ENCODE data around the gene COX4I2.
"Not testable (repeated sequence)": the region's sequence is repeated elsewhere in the genome, so short reads cannot be mapped to it uniquely, and the experiment has no call there.

Gene COX4I2

DNA sequence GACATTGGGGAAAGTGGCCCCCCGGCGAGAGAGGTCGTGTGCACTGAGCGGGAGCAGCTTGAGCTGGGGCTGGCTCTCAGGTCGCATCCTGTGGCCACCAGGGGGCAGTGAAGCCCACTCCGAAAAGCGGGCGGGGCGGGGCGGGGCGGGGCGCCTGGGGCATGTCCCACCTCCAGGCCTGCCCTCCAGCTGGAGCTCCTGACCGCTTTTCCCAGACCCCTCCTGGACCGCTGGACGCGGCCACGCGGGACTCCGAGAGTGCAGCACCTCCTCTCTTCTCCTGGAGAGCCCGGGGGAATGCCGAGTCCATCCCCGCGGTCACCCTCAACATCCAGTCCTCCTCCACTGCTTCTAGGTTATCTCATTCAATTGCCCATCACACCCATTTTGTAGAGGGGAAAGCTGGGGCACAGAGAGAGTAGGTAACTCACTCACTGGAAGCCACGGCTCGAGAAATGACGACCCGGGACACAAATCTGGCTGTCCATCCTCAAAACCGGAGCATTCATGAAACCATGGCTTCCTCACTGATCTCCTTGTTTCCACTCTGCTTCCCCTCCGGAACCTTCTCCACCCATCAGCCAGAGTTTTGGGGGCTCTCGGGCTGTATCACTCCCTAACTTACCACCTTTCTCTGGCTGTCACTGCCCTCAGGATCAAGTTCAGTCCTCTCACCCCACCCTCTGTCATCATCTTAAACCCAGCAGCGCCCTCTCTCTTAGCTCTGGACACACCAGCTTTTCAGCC, 24.1 kb downstream of the COX4I2 start:
- DNase-seq = no peak

DNA sequence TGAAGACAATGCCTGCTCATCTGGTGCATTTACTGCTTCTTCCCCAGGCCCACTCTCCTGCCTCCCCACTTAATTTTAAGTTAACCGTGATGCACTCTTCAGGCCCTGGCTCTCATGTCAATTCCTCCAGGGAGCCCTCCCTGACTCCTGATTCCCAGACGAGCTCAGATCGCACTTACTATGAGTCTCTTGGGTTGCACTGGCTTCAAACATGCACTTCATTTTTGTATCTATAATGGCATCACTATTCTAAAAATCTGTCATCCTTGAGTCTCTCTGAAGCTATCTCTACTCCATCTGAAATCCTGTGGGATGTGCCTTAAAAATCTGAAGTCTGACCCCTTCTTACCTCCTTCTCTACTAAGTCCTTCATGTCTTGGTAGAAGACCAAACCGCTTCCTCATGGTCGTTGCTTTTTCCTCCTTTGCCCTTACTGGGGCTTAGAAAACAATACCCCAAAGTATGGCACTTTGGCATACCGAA, 24.7 kb downstream of the COX4I2 start:
- DNase-seq = no peak

DNA sequence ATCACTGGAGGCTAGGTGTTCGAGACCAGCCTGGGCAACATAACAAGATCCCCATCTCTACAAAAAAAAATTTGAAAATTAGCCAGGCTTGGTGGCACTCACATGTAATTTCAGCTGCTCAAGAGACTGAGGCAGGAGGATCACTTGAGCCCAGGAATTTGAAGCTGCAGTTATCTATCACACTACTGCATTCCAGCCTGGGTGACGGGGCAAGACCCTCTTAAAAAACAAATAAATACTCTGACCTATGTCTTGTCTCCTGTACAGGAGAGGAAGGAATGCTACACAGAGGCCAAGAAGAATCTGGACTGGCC, 25.8 kb downstream of the COX4I2 start:
- no peak for DNase-seq

DNA sequence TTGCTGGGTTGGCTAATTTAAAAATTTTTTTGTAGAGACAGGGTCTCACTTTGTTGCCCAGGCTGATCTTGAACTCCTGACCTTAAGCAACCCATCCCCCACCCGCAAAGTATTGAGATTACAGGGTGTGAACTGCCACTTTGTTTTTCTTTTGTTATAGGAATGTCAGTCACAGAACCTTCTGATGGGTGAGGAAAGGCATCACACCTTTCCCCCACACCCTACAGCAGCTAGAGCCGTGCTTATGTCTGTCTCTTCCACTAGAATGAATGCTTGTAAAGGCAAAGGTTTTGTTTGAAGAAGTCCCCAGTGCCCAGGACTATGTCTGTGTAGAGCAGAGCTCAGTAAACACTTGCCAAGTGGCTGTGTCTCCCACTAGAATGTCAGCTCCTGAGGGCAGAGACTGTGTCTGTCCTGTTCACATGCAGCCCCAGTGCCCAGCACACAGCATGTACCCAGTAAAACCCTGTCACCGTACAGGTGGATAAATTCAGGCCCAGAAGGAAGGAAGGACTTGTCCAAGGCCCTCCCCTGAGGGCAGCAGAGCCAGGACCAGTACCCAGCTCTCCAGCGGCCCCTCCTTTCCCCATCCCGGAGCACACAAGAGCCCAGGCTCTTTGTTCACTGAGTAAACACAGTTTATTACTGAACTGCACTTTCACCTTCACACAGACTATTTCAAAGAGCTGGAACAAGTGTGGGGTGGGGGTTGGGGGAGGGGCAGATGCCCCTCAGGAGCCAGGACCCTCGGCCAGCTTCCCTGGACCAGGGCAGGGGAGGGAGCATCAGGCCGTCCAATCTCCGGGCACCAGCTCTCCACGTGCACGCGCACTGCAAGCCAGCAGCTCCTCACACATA, 26.4 kb downstream of the COX4I2 start:
- no peak for DNase-seq

DNA sequence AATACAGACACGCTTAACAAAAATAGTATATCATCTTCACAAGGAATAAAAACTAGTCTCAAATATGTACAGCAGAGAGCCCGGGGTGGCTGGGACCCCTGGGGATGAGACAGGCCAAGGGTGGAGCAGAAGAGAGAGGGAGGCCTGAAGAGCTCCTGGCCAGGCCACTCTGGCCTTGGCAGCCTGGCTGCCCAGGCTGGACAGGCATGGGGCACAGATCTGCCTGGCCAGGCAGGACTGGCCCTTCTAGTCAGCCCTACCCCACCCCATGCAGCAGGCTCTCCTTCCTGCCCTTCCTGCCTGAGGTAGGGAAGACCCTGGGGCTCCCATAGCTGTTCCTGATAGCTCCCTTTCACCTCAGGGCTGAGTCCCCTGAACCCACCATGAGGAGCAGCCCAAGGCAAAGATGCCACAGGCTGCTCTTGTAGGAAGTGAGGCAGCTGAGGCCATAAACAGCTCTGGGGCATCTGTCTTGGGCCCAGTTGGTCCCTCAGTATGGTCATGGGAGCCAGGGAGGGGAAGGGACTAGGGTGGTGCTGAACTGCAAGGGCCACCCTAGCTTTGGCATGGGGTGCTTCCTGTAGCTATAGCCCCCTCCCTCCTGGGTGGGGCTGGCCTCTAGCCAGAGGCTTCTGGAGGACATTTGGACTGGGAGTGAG, 27.1 kb downstream of the COX4I2 start:
- no peak for DNase-seq

DNA sequence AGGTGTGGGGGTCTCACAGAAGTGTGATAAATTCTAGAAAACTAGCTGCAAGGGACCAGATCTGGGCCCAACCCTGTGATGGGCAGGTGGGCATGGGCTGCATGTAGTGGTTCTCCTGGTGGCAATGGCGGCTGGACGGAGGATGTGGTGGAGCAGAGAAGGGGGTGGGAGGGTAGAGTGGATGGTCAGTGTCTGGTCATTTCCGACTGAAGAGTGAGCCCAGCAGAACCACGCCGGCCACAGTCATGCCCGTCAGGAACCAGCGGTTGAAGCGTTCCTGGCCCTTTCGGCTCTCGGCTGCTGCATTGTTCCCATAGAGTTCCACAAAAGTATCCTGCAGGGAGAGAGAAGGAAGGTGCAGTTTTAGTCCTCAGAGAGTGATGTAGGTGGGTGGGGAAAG, 28.0 kb downstream of the COX4I2 start:
- no peak for DNase-seq

DNA sequence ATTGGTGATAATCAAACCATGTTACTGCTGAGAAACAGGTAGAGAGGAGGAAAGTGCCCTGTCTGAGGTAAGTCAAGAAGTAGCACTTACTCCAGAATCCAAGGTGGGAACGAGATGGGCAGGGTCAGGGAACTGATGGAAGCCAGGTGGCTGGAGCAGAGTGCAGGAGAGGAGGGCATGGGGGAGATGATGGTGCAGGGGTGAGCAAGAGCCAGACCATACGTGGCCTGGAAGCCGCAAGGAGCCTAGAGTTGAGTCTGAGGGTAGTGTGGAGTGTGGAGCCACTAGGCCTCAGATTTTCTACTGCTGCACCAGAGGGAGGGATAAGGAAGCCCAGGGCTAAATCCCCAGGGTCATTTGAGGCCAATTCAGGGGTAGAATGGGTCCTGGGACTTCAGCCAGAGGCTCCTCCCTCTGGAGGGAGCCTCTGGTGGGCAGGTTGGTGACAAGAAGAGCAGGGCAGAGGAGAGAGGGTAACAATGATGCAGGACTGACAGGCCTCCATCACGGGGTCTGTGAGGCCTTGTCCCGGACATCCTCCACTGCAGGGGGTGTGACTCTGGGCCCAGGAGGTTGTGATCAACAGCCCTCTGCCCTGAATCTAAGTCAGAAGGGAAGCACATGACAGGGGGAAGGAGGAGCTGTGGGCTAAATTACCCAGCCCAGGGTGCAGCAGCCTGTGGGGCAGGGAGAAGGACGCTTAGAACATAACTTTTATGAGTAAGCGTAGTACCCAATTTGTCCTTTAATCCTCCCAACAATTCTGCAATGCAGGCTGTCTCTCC, 28.7 kb downstream of the COX4I2 start:
- DNase-seq = no peak

DNA sequence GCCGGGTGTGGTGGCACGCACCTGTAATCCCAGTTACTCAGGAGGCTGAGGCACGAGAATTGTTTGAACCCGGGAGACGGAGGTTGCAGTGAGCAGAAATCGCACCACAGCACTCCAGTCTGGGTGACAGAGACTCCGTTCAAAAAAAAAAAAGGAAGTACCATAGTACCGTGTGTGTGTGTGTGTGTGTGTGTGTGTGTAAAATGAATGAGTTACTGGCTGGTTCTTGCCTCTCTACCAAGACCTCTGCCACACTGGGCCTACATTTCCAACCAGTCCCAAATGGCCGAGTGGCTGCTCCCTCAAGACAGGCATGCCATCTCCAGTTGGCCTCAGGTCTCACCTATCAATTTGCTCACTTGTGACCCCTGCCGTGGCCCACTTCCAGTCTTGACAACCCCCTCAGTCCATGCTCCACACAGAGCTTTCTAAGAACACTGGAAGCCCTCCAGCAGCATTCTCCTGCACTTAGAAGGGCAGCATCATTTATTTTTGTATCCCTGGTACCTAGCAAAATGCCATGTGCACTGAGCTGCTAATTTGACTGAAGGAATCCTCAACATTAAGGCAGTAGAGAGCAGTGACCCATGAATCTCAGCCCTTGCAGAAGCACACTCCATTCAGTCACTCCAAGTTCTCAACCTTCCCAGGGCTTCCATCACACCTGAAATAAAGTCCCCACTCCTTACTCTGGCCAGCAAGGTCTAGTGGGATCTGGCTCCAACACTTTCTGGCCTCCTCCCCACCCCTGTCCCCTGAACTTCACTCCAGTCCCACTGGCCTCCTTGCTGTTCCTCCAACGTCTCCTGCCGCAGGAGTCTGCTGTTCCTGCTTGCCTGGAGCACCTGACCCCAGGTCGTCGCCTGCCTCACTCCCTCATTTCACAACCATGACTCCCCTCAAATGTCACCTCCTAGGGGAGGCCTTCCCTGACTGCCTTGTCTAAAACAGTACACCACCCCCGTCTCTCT, 29.9 kb downstream of the COX4I2 start:
- no peak for DNase-seq

DNA sequence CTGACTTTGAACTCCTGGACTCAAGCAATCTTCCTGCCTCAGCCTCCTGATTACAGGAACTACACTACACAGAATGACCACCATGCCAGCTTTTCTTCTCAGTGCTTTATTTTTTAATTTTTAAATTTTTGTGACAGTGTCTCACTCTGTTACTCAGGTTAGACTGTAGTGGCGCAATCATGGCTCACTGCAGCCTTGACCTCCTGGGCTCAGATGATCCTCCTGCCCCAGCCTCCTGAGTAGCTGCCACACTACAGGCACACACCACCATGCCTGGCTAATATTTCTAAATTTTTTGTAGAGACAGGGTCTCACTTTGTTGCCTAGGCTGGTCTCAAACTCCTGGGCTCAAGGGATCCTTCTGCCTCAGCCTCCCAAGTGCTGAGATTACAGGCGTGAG, 31.2 kb downstream of the COX4I2 start:
- DNase-seq = not testable (repeated sequence)

DNA sequence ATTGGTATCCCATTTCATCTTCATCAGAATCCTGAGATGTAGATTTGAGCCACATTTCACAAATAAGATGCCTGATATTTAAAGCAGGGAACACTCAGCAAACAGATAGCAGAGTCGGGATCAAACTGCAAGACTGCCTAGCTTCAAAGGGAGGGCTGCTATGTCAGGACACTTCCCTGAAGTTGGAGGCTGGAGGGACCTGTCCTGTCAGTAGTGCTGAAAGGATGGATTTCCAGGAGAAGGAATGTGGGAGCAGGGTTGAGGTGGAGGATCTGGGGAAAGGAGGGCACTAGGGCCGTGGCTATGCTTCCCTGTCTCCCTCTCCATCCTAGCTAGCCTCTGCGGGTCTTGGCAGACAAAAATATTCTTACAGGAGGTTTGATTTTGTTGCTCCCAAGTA, 32.2 kb downstream of the COX4I2 start:
- DNase-seq = no peak

DNA sequence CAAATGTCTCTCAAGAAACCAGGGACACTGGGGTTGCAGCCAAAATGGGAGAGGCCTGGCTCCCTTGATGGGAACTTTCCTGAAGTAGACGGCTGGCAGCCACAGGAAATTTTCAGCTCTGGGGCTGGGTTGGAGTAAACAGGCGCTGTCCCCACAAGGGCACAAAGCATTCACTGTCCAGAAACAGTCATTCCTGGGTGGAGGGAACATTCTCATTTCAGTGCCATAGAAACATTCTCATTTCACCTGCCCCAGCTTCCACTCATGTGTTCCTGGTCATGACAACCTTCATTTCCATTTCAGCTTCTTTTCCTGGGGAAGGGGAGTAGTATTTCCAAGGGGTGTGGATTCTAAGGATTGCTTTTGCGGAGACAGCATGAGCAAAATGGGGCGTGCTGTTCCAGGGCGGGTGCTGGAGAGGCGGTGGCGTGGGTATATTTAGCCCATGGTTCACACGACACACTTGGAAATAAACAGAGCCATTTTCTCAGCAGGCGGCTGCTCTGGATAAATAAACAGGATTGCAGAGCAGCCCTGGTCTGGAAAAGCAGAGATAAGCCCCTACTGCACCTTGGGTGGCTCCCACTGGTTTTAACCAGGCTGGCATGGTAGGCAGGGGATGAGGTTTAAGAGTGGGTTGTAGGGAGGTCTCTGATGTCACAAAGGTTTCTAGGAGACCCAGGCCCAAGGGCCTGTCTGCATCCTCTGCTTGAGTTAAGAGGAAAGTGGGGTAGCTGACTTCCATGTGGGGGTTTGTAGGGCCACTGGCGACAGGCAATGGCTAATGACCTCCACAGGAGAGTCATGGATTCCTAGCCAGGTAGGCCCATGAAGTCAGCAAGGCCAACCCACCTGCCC, 32.9 kb downstream of the COX4I2 start:
- no peak for DNase-seq

DNA sequence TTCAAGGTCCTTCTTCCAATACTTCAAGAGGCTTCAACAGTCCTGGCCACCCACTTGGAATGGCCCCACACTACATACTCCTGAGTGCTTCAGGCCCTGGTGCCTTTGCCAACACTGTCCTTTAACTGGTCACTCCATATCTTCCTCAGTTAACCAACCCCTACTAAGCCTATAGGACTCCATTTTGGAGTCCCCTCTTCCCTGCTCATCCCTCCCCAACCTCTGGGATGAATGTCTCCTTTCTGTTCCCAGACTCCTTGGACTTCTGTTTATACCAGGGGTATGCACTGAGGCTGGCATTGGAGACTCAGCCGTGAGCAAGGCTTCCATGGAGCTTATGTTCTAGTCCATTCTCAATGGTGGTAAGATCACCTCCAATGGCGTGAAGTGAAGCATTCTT, 33.6 kb downstream of the COX4I2 start:
- DNase-seq = no peak

DNA sequence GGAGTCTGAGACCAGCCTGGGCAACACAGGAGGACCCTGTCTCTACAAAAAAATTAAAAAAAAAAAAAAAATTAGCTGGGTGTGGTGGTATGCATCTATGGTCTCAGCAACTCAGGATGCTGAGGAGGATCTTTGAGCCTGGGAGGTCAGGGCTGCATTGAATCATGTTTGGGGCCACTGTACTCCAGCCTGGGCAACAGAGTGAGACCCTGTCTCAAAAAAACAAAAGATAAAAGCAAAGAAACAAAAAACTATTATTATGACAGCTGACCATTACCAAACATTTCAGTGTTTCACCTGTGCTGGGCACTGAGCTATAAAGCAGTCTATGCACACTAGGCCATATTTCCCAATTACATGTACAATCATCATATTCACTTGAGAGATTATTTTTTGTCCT, 35.7 kb downstream of the COX4I2 start:
- no peak for DNase-seq

DNA sequence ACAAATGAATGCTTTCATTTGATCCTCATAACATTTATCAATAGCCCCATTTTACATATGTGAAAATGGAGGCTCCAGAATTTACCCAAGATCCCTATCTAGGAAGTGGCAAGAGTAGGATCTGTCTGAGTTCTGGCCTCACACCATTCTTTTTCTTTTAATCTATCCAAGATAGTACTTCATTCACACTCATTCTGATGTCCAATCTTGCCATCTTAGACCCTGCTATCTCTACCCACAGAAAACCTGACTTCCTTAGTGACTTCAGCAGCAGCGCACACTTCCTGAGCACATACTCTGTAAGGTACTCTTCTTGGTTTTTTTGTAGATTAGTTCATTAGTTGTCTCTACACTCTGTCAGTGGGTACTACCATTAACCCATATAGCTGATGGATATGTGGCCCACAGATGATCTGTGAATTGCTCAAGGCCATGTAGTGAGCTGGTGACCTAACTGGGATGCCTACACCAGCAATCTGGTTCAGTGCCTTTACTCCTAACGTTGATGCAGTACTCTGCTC, 36.3 kb downstream of the COX4I2 start:
- no peak for DNase-seq

DNA sequence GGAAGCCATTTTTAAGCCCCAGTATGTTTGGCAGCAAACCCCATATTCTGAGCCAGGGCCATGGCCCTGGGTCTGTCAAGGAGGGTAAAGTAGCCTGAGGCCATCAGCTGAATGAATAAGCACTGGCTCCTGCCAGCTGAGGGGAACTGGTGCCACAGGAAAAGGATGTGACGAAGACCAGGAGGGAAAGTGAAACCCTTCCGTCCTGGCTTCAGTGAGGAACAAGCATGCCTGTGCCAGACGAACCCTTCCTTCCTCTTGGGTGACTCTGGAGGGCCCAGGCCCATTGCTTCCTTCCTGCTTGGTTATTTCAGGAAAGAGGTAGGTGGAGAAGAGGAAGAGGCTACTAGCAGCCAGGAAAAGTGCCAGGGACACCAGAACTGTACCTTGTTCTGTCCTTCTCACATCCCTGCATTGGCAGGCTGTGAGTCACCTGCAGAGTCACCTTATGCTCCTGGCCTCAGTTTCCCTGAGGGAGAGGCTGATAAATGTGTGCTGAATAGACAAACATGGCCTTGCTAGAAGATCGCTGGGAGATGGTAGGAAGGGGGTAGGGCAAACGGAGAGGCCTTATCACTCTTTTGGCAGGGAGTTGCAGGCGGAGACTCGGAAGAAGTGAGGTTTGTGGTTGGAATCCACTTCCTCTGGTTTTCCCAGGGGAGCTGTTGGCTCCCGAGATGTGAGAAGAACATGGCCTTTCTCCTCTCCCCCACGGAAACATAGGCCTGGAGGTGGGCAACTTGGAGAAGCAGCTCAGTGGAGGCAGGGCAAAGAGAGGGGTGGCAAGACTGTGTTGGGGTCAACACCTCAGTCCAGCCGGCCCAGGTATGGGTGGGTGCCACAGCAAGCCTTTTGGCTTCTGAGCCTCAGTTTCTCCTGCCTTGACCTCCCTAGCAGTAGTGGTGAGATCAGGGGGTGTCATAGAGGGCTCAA, 37.4 kb downstream of the COX4I2 start:
- DNase-seq = no peak

DNA sequence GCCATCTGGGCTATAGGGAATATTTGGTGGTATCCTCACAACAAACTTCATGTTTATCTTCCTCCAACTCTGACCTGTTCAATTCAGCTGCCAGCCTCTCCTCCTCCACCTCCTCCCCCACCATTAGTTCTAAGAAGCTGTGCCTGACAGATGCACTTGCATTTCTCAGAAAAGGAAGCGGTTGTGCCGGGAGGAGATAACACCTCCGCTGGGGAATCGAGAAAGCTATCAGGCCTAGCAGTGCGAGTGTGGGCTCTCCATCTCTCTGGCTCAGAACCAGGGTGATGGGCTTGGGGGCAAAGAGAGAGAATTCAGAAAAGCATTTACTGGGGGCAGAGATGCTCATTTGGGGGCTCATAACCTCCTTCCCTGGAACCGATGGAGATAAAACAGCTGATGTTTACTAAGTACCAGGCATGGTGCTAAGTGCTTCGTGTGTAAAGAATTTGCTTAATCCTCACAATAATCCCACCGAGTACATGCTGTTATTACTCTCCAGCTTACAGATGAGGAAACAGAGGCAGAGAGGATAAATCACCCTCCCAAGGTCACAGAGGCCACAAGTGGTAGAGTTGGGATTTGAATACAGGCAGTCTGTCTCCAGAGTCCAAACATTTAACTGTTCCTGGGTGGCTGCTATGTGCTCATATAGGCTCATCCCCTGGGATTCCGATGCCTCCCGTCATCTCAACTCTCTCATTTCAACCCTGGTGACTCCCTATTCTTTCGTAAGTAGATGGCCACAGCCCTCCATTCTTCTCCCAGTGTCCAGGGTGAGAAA, 38.3 kb downstream of the COX4I2 start:
- DNase-seq = no peak

DNA sequence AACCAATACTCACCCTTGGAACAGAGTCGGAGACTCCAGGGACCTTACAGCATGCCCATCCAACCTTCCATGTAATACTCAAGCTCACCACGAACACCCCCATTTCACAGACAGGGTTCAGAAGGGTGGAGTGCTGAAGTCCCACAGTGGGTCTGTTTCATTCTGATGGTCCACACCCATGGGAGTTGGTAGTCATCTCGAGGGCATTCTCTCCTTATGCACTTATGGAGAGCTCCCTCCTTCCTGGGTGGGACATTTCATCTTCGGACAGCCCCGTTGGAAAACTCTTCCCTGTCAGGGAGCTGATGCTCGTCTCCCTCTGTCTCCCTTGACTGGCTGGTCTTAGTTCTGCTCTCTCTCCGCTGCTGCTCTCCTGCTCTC, 38.9 kb downstream of the COX4I2 start:
- DNase-seq = no peak

DNA sequence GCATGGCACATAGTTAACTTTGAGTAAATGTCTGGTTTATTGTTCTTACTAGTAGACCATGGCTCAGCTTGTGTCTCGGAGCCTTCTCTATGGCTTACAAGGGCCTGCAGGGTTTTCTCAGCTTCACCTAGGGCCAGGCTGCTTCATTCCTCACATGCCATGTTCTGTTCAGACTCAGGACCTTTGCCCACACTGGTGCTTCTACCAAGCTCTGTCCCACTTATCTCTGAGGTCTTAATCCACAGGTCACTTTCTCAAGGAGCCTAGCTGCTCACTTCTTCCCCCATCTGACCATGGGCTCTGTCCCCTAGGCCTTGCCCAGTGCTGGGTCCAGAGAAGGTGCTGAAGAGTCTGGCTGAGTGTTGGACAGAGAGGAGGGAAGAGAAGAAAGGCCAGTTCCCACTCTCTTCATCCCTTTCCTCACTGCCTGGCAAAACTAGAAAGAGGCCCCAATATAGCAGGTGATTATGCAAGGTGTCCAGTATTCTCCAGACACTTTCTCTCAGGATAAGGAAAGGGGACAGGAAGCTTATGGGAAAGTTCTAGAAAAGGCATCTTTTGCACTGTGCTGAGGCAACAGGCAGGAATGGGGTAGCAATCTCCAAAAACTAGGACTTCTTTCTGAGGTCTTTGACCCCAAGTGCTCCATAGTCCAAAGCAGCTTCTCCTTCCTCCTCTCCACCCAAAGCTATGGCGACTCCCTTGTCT, 40.0 kb downstream of the COX4I2 start:
- no peak for DNase-seq
